CD14-positive monocyte (primary cell): ENCODE data around the gene ATL1. TPM values are rescaled to one million over a fixed set of nuclear protein-coding genes. Genes with fewer than 3 reads are reported as not detected.

Experiments used
- DNase-seq, 3 donors: peaks; one replicate each; pipeline ENCODE4 v3.0.0-alpha.2; 2011 to 2022
- H2AFZ ChIP-seq: 2 replicates; pipeline ENCODE4 v1.6.0; 2012; ENCODE audit warnings: mild to moderate bottlenecking, low read depth, low read length, inconsistent platforms; ENCODE audit not compliant: insufficient read depth, poor library complexity, severe bottlenecking
- H3K27ac ChIP-seq, 2 donors: 1 replicate in 1 of 2; 2 replicates in 1 of 2; pipeline ENCODE4 v1.5.1; 2012 to 2013; ENCODE audit warnings: low read length in 2 of 2, control low read depth in 1 of 2, inconsistent platforms in 1 of 2, low read depth in 1 of 2, mild to moderate bottlenecking in 1 of 2
- H3K27me3 ChIP-seq, 2 donors: one replicate each; pipeline versions ENCODE4 v1.6.0 to v1.6.1; 2011 to 2013; ENCODE audit warnings: low read length in 2 of 2; ENCODE audit not compliant: control insufficient read depth in 2 of 2, insufficient read depth in 2 of 2
- H3K36me3 ChIP-seq, 2 donors: replicated peaks in 1 of 2; 1 replicate in 1 of 2; 2 replicates in 1 of 2; pipeline versions ENCODE4 v1.5.1 to v1.6.1; 2012 to 2013; ENCODE audit warnings: low read length in 2 of 2, control low read depth in 1 of 2, inconsistent platforms in 1 of 2, mild to moderate bottlenecking in 1 of 2; ENCODE audit not compliant: insufficient read depth in 2 of 2, control insufficient read depth in 1 of 2
- H3K4me1 ChIP-seq, 2 donors: 1 replicate in 1 of 2; 2 replicates in 1 of 2; pipeline versions ENCODE4 v1.5.1 to v1.6.1; 2012 to 2013; ENCODE audit warnings: low read length in 2 of 2, control low read depth in 1 of 2, inconsistent platforms in 1 of 2, mild to moderate bottlenecking in 1 of 2, moderate library complexity in 1 of 2; ENCODE audit not compliant: insufficient read depth in 2 of 2, control insufficient read depth in 1 of 2
- H3K4me2 ChIP-seq: replicated peaks from 2 replicates; pipeline ENCODE3; 2012; ENCODE audit warnings: low read length, moderate library complexity, mild to moderate bottlenecking; ENCODE audit not compliant: poor library complexity, severe bottlenecking; ENCODE audit errors: extremely low read depth
- H3K4me3 ChIP-seq, 3 experiments: fragments of 200-600 bp in 1 of 3; sonication (generic) in 1 of 3; replicated peaks in 1 of 3; 1 replicate in 2 of 3; 2 replicates in 1 of 3; pipeline ENCODE4 v1.5.1; 2011 to 2013; ENCODE audit warnings: low read length in 3 of 3, mild to moderate bottlenecking in 3 of 3, control low read depth in 2 of 3, low read depth in 2 of 3, inconsistent platforms in 1 of 3, moderate library complexity in 1 of 3
- H3K79me2 ChIP-seq: 2 replicates; pipeline ENCODE4 v1.6.0; 2012; ENCODE audit warnings: mild to moderate bottlenecking, control low read depth, inconsistent platforms, low read length, moderate library complexity; ENCODE audit not compliant: insufficient read depth
- H3K9ac ChIP-seq: 2 replicates; pipeline ENCODE4 v1.6.0; 2017; ENCODE audit warnings: low read length, mild to moderate bottlenecking; ENCODE audit not compliant: insufficient read depth, poor library complexity, severe bottlenecking
- H3K9me3 ChIP-seq, 2 donors: replicated peaks in 1 of 2; 1 replicate in 1 of 2; 2 replicates in 1 of 2; pipeline versions ENCODE4 v1.5.1 to v1.6.1; 2012 to 2013; ENCODE audit warnings: low read length in 2 of 2, control low read depth in 1 of 2; ENCODE audit not compliant: control insufficient read depth in 1 of 2, insufficient read depth in 1 of 2
- H4K20me1 ChIP-seq: 2 replicates; pipeline ENCODE4 v1.6.0; 2012; ENCODE audit warnings: mild to moderate bottlenecking, low read length, control low read depth, moderate library complexity; ENCODE audit not compliant: insufficient read depth
- H3K27ac Mint-ChIP-seq, 7 donors: one replicate each; pipeline ENCODE4 v1.8.0; 2020; ENCODE audit warnings: mild to moderate bottlenecking in 7 of 7, mixed read lengths in 7 of 7, moderate library complexity in 6 of 7, inconsistent platforms in 2 of 7
- H3K27me3 Mint-ChIP-seq, 3 donors: one replicate each; pipeline ENCODE4 v1.8.0; 2021 to 2022; ENCODE audit warnings: low read depth in 3 of 3, mild to moderate bottlenecking in 3 of 3, mixed read lengths in 3 of 3, moderate library complexity in 3 of 3, inconsistent platforms in 1 of 3
- H3K36me3 Mint-ChIP-seq, 2 donors: one replicate each; pipeline ENCODE4 v1.8.0; 2020; ENCODE audit warnings: mixed read lengths in 2 of 2, inconsistent platforms in 1 of 2, mild to moderate bottlenecking in 1 of 2
- H3K4me1 Mint-ChIP-seq: one replicate; pipeline ENCODE4 v1.8.0; 2020; ENCODE audit warnings: mild to moderate bottlenecking, mixed read lengths
- H3K4me3 Mint-ChIP-seq, 2 donors: one replicate each; pipeline ENCODE4 v1.8.0; 2020; ENCODE audit warnings: mild to moderate bottlenecking in 2 of 2, mixed read lengths in 2 of 2, moderate library complexity in 1 of 2
- H3K9me3 Mint-ChIP-seq, 7 donors: one replicate each; pipeline ENCODE4 v1.8.0; 2020 to 2022; ENCODE audit warnings: mixed read lengths in 7 of 7, mild to moderate bottlenecking in 6 of 7, moderate library complexity in 6 of 7, inconsistent platforms in 2 of 7
- CTCF ChIP-seq: fragments of 200-600 bp; IDR thresholded peaks from one replicate; pipeline ENCODE4 v1.8.0; 2022; ENCODE audit warnings: antibody characterized with exemption, mild to moderate bottlenecking
- WGBS: methylation state at CpG from one replicate; pipeline ENCODE4 v1.1.5; 2013; ENCODE audit warnings: missing lambda C conversion rate; ENCODE audit not compliant: insufficient coverage; 5-methylcytosine and 5-hydroxymethylcytosine counted together
- intact Hi-C, 2 donors: fragments of 100-400 bp; cut with micrococcal nuclease; formaldehyde crosslinking; loops; one replicate each; pipeline versions ENCODE4 v1.15.0 to v1.15.1; 2023
- polyA plus RNA-seq, 3 donors: library from polyadenylated mRNA; depleted of rRNA in 1 of 3; unstranded in 2 of 3; stranded (reverse) in 1 of 3; fragments of 300-500 nt in 2 of 3; fragments of >200 nt in 1 of 3; fragmentation: Illumina TruSeq in 2 of 3; gene quantifications; 1 replicate in 2 of 3; 2 replicates in 1 of 3; pipeline ENCODE4 v1.2.3, GENCODE V29; 2012 to 2021

The ATL1 gene
- polyA plus RNA-seq, 3 donors, result 0.36 to 1.1 (median 0.99) TPM

- H3K4me3 ChIP-seq, result peak overlapping the region; percentile 66 to 91 (median 89)
- peak in 1 of 3 donors; percentile 0 for DNase-seq
- peak overlapping the region; percentile 86 for H2AFZ ChIP-seq
- peak overlapping the region; percentile 23 to 63 for H3K27ac ChIP-seq
- peak overlapping the region in 4 of 7 donors; percentile 32 to 79 (median 72) for H3K27ac Mint-ChIP-seq
- H3K36me3 ChIP-seq, result no peaks in the 10 kb centered on the region
- WGBS, result 0% methylated on average over 24 of the region's 25 CpGs
- H3K4me3 Mint-ChIP-seq, result no peak overlapping the region
- H3K27me3 ChIP-seq, result peaks cover 0 to 5% of the 10 kb centered on the region in 2 donors
- no peaks in the 10 kb centered on the region for H4K20me1 ChIP-seq
- peaks cover 4% of the 10 kb centered on the region for H3K79me2 ChIP-seq
- peaks cover 14 to 24% of the 10 kb centered on the region in 2 donors for H3K4me1 ChIP-seq
- H3K27me3 Mint-ChIP-seq, result peaks cover 0 to 3% (median 0%) of the 10 kb centered on the region in 3 donors
- peaks cover 16% of the 10 kb centered on the region for H3K4me1 Mint-ChIP-seq
- H3K9ac ChIP-seq, result peak overlapping the region; percentile 69
- peaks cover 12 to 13% of the 10 kb centered on the region in 2 donors for H3K36me3 Mint-ChIP-seq
- H3K4me2 ChIP-seq, result peak overlapping the region; percentile 85
- intact Hi-C loops, result no loop called here
- peaks cover 0 to 2% (median 0%) of the 10 kb centered on the region in 7 donors for H3K9me3 Mint-ChIP-seq
- H3K9me3 ChIP-seq, result no peaks in the 10 kb centered on the region
- no peak for TF ChIP-seq CTCF
Measured at GRCh38 chr14:50667684-50667995, 107.7 kb downstream of the ATL1 start.

- H3K27me3 Mint-ChIP-seq, result peaks cover 0 to 3% (median 0%) of the 10 kb centered on the region in 3 donors
- Histone ChIP-seq H3K9me3 (no peaks in the 10 kb centered on the region), H3K36me3 (no peaks in the 10 kb centered on the region), H3K79me2 (peaks cover 4% of the 10 kb centered on the region), H3K9ac (peak within 1 kb of the TSS; percentile 69), H3K4me1 (peaks cover 14 to 24% of the 10 kb centered on the region in 2 donors), H4K20me1 (no peaks in the 10 kb centered on the region), H2AFZ (peak within 1 kb of the TSS; percentile 86), H3K27ac (peak within 1 kb of the TSS; percentile 36 to 63), H3K27me3 (peaks cover 0 to 5% of the 10 kb centered on the region in 2 donors), H3K4me2 (peak within 1 kb of the TSS; percentile 85), H3K4me3 (peak within 1 kb of the TSS; percentile 66 to 91 (median 89))
- peaks cover 9 to 11% of the 10 kb centered on the region in 2 donors for H3K36me3 Mint-ChIP-seq
- no peaks in the 10 kb centered on the region for H3K9me3 Mint-ChIP-seq
- DNase-seq, result peak; percentile 49 to 71 (median 65)
- under 1% methylated on average over 87 of the region's 92 CpGs for WGBS
- peaks cover 16% of the 10 kb centered on the region for H3K4me1 Mint-ChIP-seq
- H3K4me3 Mint-ChIP-seq, result no peak within 1 kb of the TSS
- TF ChIP-seq CTCF, result no peak
- peak within 1 kb of the TSS in 6 of 7 donors; percentile 13 to 79 (median 72) for H3K27ac Mint-ChIP-seq
- intact Hi-C loops, result no loop called here
Measured at GRCh38 chr14:50667996-50668825, 108.3 kb downstream of the ATL1 start, which contains the start of gene SAV1. Gene SAV1, minus strand, starts transcription at chr14:50668306. Its CDS starts 339 bp downstream, at chr14:50667967.
